Measurements from ENCODE around the gene MANEA.

MANEA gene

GRCh38 chr6:95589067-95589466, 11.7 kb downstream of the MANEA start:
- no peak for DNase-seq

- DNase-seq, result no peak
Measured at GRCh38 chr6:95589826-95590570, 12.7 kb downstream of the MANEA start.

DNA sequence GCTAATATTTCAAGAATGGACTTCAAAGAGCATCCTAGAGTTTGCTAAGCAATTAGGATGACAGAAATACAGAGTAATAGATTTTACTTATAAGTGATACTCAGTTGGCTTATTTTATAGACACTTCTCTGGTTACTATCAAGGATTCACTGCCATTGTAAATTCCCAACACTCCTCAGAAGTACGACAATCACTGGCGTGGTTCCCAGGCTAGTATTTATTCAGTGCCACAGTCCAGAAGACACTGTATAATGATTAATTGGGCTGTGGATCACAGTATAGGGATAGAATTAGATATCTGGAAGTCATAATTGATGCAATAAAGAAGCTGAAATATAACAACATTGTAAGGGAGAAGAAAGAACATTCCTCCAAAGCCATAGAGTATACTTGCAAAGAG, 15.7 kb downstream of the MANEA start:
- peak; percentile 40 for DNase-seq

- no peak for DNase-seq
Measured at GRCh38 chr6:95596021-95596420, 18.7 kb downstream of the MANEA start.

- no peak for DNase-seq
Measured at GRCh38 chr6:95599706-95600105, 22.4 kb downstream of the MANEA start.

DNA sequence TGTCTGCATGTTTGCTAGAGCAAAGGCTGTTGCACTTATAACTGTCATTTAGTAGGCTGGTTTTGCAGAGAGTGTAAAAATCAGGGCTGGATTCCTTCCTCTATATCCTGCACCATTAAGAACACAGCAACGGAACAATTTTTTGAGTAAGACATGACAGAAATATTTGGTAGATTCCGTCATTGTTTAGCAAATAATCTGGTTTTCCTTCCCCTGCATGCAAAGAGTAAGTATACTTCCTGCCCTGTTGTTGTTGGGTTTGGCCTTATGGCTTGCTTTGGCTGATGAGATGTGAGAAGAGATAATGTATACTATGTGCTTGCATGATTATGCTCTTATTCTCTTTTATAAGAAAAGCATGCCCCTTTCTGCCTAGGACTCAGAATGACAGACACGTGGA, 23.8 kb downstream of the MANEA start:
- no peak for DNase-seq

- DNase-seq, result no peak
Measured at GRCh38 chr6:95614094-95614493, 36.8 kb downstream of the MANEA start.

- DNase-seq, result no peak
Measured at GRCh38 chr6:95629551-95629950, 52.2 kb downstream of the MANEA start.

- peak; percentile 7 for DNase-seq
Measured at GRCh38 chr6:95636552-95637431, 59.5 kb downstream of the MANEA start.

DNA sequence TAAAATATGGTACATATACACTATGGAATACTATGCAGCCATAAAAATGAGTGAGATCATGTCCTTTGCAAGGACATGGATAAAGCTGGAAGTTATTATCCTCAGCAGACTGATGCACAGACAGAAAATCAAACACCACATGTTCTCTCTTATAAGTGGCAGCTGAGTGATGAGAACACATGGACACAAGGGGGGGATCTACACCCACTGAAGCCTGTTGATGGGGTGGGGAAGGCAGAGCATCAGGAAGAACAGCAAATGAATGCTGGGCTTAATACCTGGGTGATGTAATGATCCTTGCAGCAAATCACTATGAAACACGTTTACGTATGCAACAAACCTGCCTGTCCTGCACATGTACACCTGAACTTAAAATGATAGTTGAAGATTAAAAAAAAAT, 71.3 kb downstream of the MANEA start:
- DNase-seq, result no peak

GRCh38 chr6:95649451-95649850, 72.1 kb downstream of the MANEA start:
- no peak for DNase-seq

GRCh38 chr6:95654176-95654575, 76.8 kb downstream of the MANEA start:
- no peak for DNase-seq

- no peak for DNase-seq
Measured at GRCh38 chr6:95658886-95659285, 81.6 kb downstream of the MANEA start.

Data from SHP77 treated with DMSO at 0.1 percent for 48 hours (cell line).